Ishikawa (cell line): ENCODE results near the gene CYP27A1.

ENCODE experiments used
- CEBPB ChIP-seq: IDR thresholded peaks from 2 replicates; pipeline ENCODE4 v1.6.1; 2012
- EGR1 ChIP-seq: IDR thresholded peaks from 2 replicates; pipeline ENCODE4 v1.6.1; 2012
- EP300 ChIP-seq: IDR thresholded peaks from 2 replicates; pipeline ENCODE4 v1.6.1; 2012; ENCODE audit warnings: borderline replicate concordance
- TAF1 ChIP-seq: IDR thresholded peaks from 2 replicates; pipeline ENCODE4 v1.6.1; 2012; ENCODE audit warnings: low read depth, mild to moderate bottlenecking
- YY1 ChIP-seq: IDR thresholded peaks from 2 replicates; pipeline ENCODE4 v1.6.1; 2012; ENCODE audit warnings: low read depth
- TF ChIP-seq, protein P1 (sequence below): IDR thresholded peaks from 2 replicates; pipeline ENCODE4 v1.6.1; 2012

DNA sequence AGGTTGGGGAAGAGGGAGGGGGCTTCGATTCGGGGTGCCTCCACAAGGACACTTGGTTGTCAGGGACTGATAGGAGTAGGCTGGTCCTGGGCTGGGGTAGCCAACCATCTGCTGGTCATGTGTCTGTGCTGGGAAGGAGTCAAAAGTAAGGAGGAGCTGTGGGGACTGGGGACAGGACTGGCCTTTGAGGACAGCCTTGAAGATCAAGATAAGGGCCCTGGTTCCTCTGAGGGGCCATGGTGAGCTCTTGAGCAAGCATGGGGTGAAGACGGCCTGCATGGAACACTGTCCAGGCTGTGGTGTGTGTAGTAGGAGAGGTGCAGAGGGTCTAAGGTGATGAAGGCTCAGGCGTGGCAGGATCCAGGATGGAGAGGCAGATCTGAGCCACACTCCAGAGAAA is 1.7 kb downstream of the CYP27A1 start:
- TF ChIP-seq, protein P1, sequence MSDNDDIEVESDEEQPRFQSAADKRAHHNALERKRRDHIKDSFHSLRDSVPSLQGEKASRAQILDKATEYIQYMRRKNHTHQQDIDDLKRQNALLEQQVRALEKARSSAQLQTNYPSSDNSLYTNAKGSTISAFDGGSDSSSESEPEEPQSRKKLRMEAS: no peak
- TF ChIP-seq EGR1: no peak
- TF ChIP-seq CEBPB: no peak
- TF ChIP-seq EP300: no peak
- TF ChIP-seq TAF1: no peak
- TF ChIP-seq YY1: no peak
